B cell (primary cell): ENCODE measurements around the gene DTX3L. TPM values are rescaled to one million over a fixed set of nuclear protein-coding genes. Genes with fewer than 3 reads are reported as not detected.

Experiments used
- ATAC-seq: fragments of 200-7000 bp; cut with Tn5 transposase; one replicate; pipeline ENCODE4 v1.10.0; 2021; ENCODE audit warnings: low read depth, mild to moderate bottlenecking, moderate number of reproducible peaks, moderate library complexity
- CTCF ChIA-PET: fragments of 350-600 bp; sonication (Branson Sonifier 250); formaldehyde crosslinking; loops from one replicate; lab custom pipeline; 2021; ENCODE audit warnings: antibody characterized with exemption, inconsistent platforms; lab: Charles Lee
- POLR2A ChIA-PET: fragments of 350-600 bp; sonication (Branson Sonifier 250); formaldehyde crosslinking; loops from one replicate; lab custom pipeline; 2021; ENCODE audit warnings: antibody characterized with exemption; lab: Charles Lee
- DNase-seq: peaks from one replicate; pipeline ENCODE4 v3.0.0; 2013
- H2AFZ ChIP-seq: 2 replicates; pipeline ENCODE4 v1.6.1; 2012; ENCODE audit warnings: mild to moderate bottlenecking, low read depth, low read length; ENCODE audit not compliant: insufficient read depth, poor library complexity, severe bottlenecking
- H3K27ac ChIP-seq, 2 donors: 1 replicate in 1 of 2; 2 replicates in 1 of 2; pipeline ENCODE4 v1.5.1; 2012 to 2013; ENCODE audit warnings: low read length in 2 of 2, mild to moderate bottlenecking in 2 of 2, moderate library complexity in 1 of 2
- H3K27me3 ChIP-seq, 4 experiments: fragments of 200-600 bp in 1 of 4; sonication (generic) in 1 of 4; replicated peaks in 1 of 4; 1 replicate in 2 of 4; 2 replicates in 2 of 4; pipeline versions ENCODE4 v1.6.1 to v1.7.0; 2013 to 2016; ENCODE audit warnings: low read length in 3 of 4, mild to moderate bottlenecking in 2 of 4, mixed read lengths in 1 of 4, moderate library complexity in 1 of 4; ENCODE audit not compliant: insufficient read depth in 4 of 4, control insufficient read depth in 3 of 4; ENCODE audit errors: control extremely low read depth in 1 of 4
- H3K36me3 ChIP-seq, 2 experiments: replicated peaks in 1 of 2; 1 replicate in 1 of 2; 2 replicates in 1 of 2; pipeline versions ENCODE4 v1.6.1 to v1.7.1; 2013; ENCODE audit warnings: low read length in 1 of 2; ENCODE audit not compliant: insufficient read depth in 2 of 2, control insufficient read depth in 1 of 2; ENCODE audit errors: control extremely low read depth in 1 of 2, extremely low read depth in 1 of 2
- H3K4me1 ChIP-seq, 2 donors: fragments of 200-600 bp in 1 of 2; sonication (generic) in 1 of 2; 1 replicate in 1 of 2; 2 replicates in 1 of 2; pipeline versions ENCODE4 v1.5.1 to v1.6.1; 2013 to 2017; ENCODE audit warnings: low read length in 2 of 2; ENCODE audit not compliant: control insufficient read depth in 2 of 2, insufficient read depth in 2 of 2
- H3K4me2 ChIP-seq: replicated peaks from 2 replicates; pipeline ENCODE3; 2012; ENCODE audit warnings: mild to moderate bottlenecking, low read depth, low read length; ENCODE audit not compliant: poor library complexity, severe bottlenecking
- H3K4me3 ChIP-seq, 5 experiments: fragments of 200-600 bp in 1 of 5; sonication (generic) in 1 of 5; 1 replicate in 3 of 5; 2 replicates in 2 of 5; pipeline versions ENCODE4 v1.5.1 to v1.7.0; 2011 to 2016; ENCODE audit warnings: low read length in 4 of 5, mild to moderate bottlenecking in 4 of 5, low read depth in 2 of 5, control low read depth in 1 of 5, moderate library complexity in 1 of 5; ENCODE audit not compliant: insufficient read depth in 1 of 5; ENCODE audit errors: control extremely low read depth in 1 of 5, extremely low read depth in 1 of 5
- H3K79me2 ChIP-seq: fragments of 200-600 bp; sonication (generic); one replicate; pipeline ENCODE4 v1.6.0; 2016; ENCODE audit warnings: low read length; ENCODE audit not compliant: control insufficient read depth, insufficient read depth
- H3K9ac ChIP-seq: fragments of 200-600 bp; sonication (generic); 2 replicates; pipeline ENCODE4 v1.6.1; 2017; ENCODE audit warnings: mild to moderate bottlenecking, low read length, moderate library complexity
- H3K9me3 ChIP-seq, 3 donors: one replicate each; pipeline versions ENCODE4 v1.6.1 to v1.7.1; 2013; ENCODE audit warnings: low read length in 2 of 3; ENCODE audit not compliant: control insufficient read depth in 2 of 3, insufficient read depth in 1 of 3; ENCODE audit errors: control extremely low read depth in 1 of 3
- H4K20me1 ChIP-seq: 2 replicates; pipeline ENCODE4 v1.6.0; 2012; ENCODE audit warnings: mild to moderate bottlenecking, low read length; ENCODE audit not compliant: insufficient read depth, control insufficient read depth, poor library complexity, severe bottlenecking
- H3K27ac Mint-ChIP-seq: one replicate; pipeline ENCODE4 v1.8.0; 2021; ENCODE audit warnings: mixed read lengths
- H3K27me3 Mint-ChIP-seq: one replicate; pipeline ENCODE4 v1.8.0; 2021; ENCODE audit warnings: mixed read lengths
- H3K4me1 Mint-ChIP-seq: one replicate; pipeline ENCODE4 v1.8.0; 2021; ENCODE audit warnings: mixed read lengths
- H3K4me3 Mint-ChIP-seq: one replicate; pipeline ENCODE4 v1.8.0; 2021; ENCODE audit warnings: mixed read lengths
- H3K9me3 Mint-ChIP-seq: one replicate; pipeline ENCODE4 v1.8.0; 2022; ENCODE audit warnings: mixed read lengths; ENCODE audit not compliant: insufficient read depth
- EZH2 ChIP-seq: IDR thresholded peaks from 2 replicates; pipeline ENCODE4 v1.6.1; 2012; ENCODE audit warnings: borderline replicate concordance, low read depth, mild to moderate bottlenecking, moderate library complexity, low read length; ENCODE audit not compliant: insufficient read depth, poor library complexity, severe bottlenecking
- WGBS: methylation state at CpG from one replicate; pipeline ENCODE4 v1.1.5; 2013; ENCODE audit warnings: missing lambda C conversion rate; ENCODE audit not compliant: insufficient coverage; 5-methylcytosine and 5-hydroxymethylcytosine counted together
- intact Hi-C: fragments of 100-400 bp; cut with micrococcal nuclease; formaldehyde crosslinking; loops from one replicate; pipeline ENCODE4 v1.10.0; 2022
- polyA plus RNA-seq: library from polyadenylated mRNA; depleted of rRNA; stranded (reverse); fragments of >200 nt; gene quantifications from 2 replicates; pipeline ENCODE4 v1.2.3, GENCODE V29; 2012
- total RNA-seq, 2 donors: library from RNA; stranded (reverse); fragments of 120-200 nt in 1 of 2; gene quantifications; 1 replicate in 1 of 2; 2 replicates in 1 of 2; pipeline versions ENCODE4 v1.2.3 to v1.2.4, GENCODE V29; 2013 to 2022
- TF ChIP-seq, protein P1 (sequence below): fragments of 200-600 bp; IDR thresholded peaks from one replicate; pipeline ENCODE4 v1.8.0; 2022; ENCODE audit warnings: antibody characterized with exemption, mild to moderate bottlenecking

DTX3L gene
- total and polyA plus RNA-seq, 2 donors (not counting 1 experiment from before 2014, with no cell fraction given), result 8.1 to 41.1 TPM

DNA sequence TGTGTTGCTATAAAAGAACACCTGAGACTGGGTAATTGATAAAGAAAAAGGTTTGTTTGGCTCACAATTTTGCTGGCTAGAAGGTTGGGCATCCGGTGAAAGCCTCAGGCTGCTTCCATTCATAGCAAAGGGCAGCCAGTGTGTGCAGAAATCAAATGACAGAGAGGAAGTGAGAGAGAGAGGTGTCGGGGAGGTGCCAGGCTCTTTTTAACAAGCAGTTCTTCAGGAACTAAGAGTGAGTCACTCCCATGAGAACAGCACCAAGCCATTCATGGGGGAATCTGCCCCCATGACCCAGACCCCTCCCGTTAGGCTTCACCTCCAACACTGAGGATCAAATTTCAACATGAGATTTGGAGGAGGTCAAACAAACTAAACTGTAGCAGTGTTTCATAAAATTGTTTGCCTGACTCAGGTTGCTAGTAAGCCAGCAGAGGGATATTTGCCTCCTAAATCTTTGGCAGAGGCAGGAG lies 8.8 kb downstream of the DTX3L start:
- peaks cover 65 to 73% of the 10 kb centered on the region in 2 donors for H3K4me1 ChIP-seq
- H3K36me3 ChIP-seq, result peaks cover 2 to 36% of the 10 kb centered on the region in 2 experiments
- peak overlapping the region; percentile 0 for H3K9ac ChIP-seq
- H3K4me2 ChIP-seq, result peak overlapping the region; percentile 24
- CTCF ChIA-PET, result interaction anchor here (3.2 to 5.9 kb wide), 2 partner anchors 9 to 106 kb away, joined by 19 to 28 read pairs; partner anchors contain the start of genes DTX3L and PARP9
- intact Hi-C loops, result loop anchor here (2.0 kb wide), 1 partner anchor 16 kb away; no protein-coding TSS in a partner anchor
- POLR2A ChIA-PET, result interaction anchor here (1.5 kb wide), 1 partner anchor 116 kb away, joined by 4 read pairs; no protein-coding TSS in a partner anchor
- H3K79me2 ChIP-seq, result peaks cover 54% of the 10 kb centered on the region
- H3K27me3 ChIP-seq, result no peaks in the 10 kb centered on the region
- no peaks in the 10 kb centered on the region for H3K27me3 Mint-ChIP-seq
- peak overlapping the region; percentile 93 for H3K27ac Mint-ChIP-seq
- H3K27ac ChIP-seq, result peak overlapping the region; percentile 66 to 78
- H3K9me3 ChIP-seq, result peaks cover 0 to 5% (median 2%) of the 10 kb centered on the region in 3 donors
- H3K9me3 Mint-ChIP-seq, result no peaks in the 10 kb centered on the region
- H4K20me1 ChIP-seq, result no peaks in the 10 kb centered on the region
- H2AFZ ChIP-seq, result no peak overlapping the region
- DNase-seq, result peak; percentile 73
- TF ChIP-seq, protein P1, sequence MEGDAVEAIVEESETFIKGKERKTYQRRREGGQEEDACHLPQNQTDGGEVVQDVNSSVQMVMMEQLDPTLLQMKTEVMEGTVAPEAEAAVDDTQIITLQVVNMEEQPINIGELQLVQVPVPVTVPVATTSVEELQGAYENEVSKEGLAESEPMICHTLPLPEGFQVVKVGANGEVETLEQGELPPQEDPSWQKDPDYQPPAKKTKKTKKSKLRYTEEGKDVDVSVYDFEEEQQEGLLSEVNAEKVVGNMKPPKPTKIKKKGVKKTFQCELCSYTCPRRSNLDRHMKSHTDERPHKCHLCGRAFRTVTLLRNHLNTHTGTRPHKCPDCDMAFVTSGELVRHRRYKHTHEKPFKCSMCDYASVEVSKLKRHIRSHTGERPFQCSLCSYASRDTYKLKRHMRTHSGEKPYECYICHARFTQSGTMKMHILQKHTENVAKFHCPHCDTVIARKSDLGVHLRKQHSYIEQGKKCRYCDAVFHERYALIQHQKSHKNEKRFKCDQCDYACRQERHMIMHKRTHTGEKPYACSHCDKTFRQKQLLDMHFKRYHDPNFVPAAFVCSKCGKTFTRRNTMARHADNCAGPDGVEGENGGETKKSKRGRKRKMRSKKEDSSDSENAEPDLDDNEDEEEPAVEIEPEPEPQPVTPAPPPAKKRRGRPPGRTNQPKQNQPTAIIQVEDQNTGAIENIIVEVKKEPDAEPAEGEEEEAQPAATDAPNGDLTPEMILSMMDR, result no peak
- no peak for TF ChIP-seq EZH2
- no peak overlapping the region for H3K4me3 ChIP-seq
- 9% methylated on average over 1 of the region's 3 CpGs for WGBS
- peaks cover 75% of the 10 kb centered on the region for H3K4me1 Mint-ChIP-seq
- ATAC-seq, result peak; percentile 22
- H3K4me3 Mint-ChIP-seq, result peak overlapping the region; percentile 20
